Measurements from ENCODE around the gene JMJD8.

JMJD8 gene

GRCh38 chr16:725041-725376 lies 40.9 kb upstream of the JMJD8 start:
- Histone ChIP-seq H3K4me1 (ENCODE audit: control insufficient read depth, insufficient read depth, low read length) (peaks cover 9% of the 10 kb centered on the region), H3K36me3 (ENCODE audit: control insufficient read depth in 2 of 2, insufficient read depth in 1 of 2, low read length in 2 of 2) (peaks cover 0 to 5% of the 10 kb centered on the region in 2 experiments; a peak in 1 of 3 replicates), H3K9me3 (ENCODE audit: control insufficient read depth, insufficient read depth, low read depth, low read length) (no peaks in the 10 kb centered on the region), H3K27ac (ENCODE audit: extremely low read depth, low read depth, low read length) (no peak overlapping the region), H3K4me3 (ENCODE audit: low read depth, low read length) (no peak overlapping the region)
- CTCF ChIA-PET, result interaction anchor here (1.3 to 4.8 kb wide), 2 partner anchors 12 to 21 kb away, joined by 4 to 38 read pairs; partner anchors contain the start of gene METRN
- POLR2A ChIA-PET, result interaction anchor here (1.3 to 2.1 kb wide), 5 partner anchors 9 to 76 kb away, joined by 3 to 8 read pairs (median 4); partner anchors contain the start of genes GNG13, METRN and WDR24
- TF ChIP-seq ZIC2 (tag by site-specific recombination; IDR thresholded peaks at IDR 0.05), result peak; percentile 19
- TF ChIP-seq MZF1 (tag by site-specific recombination; IDR thresholded peaks at IDR 0.05; ENCODE audit: borderline replicate concordance), result no peak
- no peak for TF ChIP-seq ZBTB8A (tag by site-specific recombination; IDR thresholded peaks at IDR 0.05)
- TF ChIP-seq ZNF214 (tag by site-specific recombination; IDR thresholded peaks at IDR 0.05; ENCODE audit: borderline replicate concordance), result no peak
- no peak for TF ChIP-seq ZFHX2 (tag by site-specific recombination; conservative IDR thresholded peaks at IDR 0.05)
- no peak for TF ChIP-seq ZNF629 (tag by site-specific recombination; IDR thresholded peaks at IDR 0.05)
- TF ChIP-seq ZNF791 (tag by site-specific recombination; IDR thresholded peaks at IDR 0.05), result no peak

GRCh38 chr16:724188-725040 lies 40.3 kb upstream of the JMJD8 start:
- no peak overlapping the region for H3K4me3 ChIP-seq (ENCODE audit: low read depth, low read length)
- CTCF ChIA-PET, result interaction anchor here (0.6 to 4.8 kb wide), 3 partner anchors 11 to 21 kb away, joined by 3 to 38 read pairs (median 4); partner anchors contain the start of gene METRN
- no peaks in the 10 kb centered on the region for H3K9me3 ChIP-seq (ENCODE audit: control insufficient read depth, insufficient read depth, low read depth, low read length)
- POLR2A ChIA-PET, result interaction anchor here (1.3 to 2.1 kb wide), 5 partner anchors 8 to 77 kb away, joined by 3 to 8 read pairs (median 4); partner anchors contain the start of genes GNG13, METRN and WDR24
- H3K4me1 ChIP-seq (ENCODE audit: control insufficient read depth, insufficient read depth, low read length), result peaks cover 11% of the 10 kb centered on the region
- TF ChIP-seq ZBTB44 (tag by site-specific recombination; IDR thresholded peaks at IDR 0.05) (0 out of 2 replicates have a peak, but pooled peaks have one; percentile 17), ZSCAN18 (tag by site-specific recombination; IDR thresholded peaks at IDR 0.05) (no peak), ZBTB8A (tag by site-specific recombination; IDR thresholded peaks at IDR 0.05) (peak; percentile 25), SCRT1 (tag by site-specific recombination; IDR thresholded peaks at IDR 0.05; ENCODE audit: borderline replicate concordance) (peak; percentile 67; the same call in 1 of the 2 replicates), ZNF600 (tag by site-specific recombination; IDR thresholded peaks at IDR 0.05) (0 out of 2 replicates have a peak, but pooled peaks have one; percentile 29), ZFP69B (tag by site-specific recombination; IDR thresholded peaks at IDR 0.05) (peak; percentile 95), ZNF146 (tag by site-specific recombination; IDR thresholded peaks at IDR 0.05) (no peak), ZNF692 (tag by site-specific recombination; IDR thresholded peaks at IDR 0.05) (peak; percentile 98), SCRT2 (tag by site-specific recombination; IDR thresholded peaks at IDR 0.05) (peak; percentile 94), ZNF148 (tag by site-specific recombination; IDR thresholded peaks at IDR 0.05; ENCODE audit: borderline replicate concordance) (no peak), ZIC2 (tag by site-specific recombination; IDR thresholded peaks at IDR 0.05) (peak; percentile 65), HIC1 (tag by site-specific recombination; IDR thresholded peaks at IDR 0.05) (peak; percentile 38; the same call in 1 of the 2 replicates)
- H3K36me3 ChIP-seq (ENCODE audit: control insufficient read depth in 2 of 2, insufficient read depth in 1 of 2, low read length in 2 of 2), result peaks cover 0 to 5% of the 10 kb centered on the region in 2 experiments; a peak in 1 of 3 replicates
- no peak overlapping the region for H3K27ac ChIP-seq (ENCODE audit: extremely low read depth, low read depth, low read length)

Measured in HEK293 (cell line).